CD14-positive monocyte (primary cell): ENCODE measurements around the gene SH3RF3. TPM values are rescaled to one million over a fixed set of nuclear protein-coding genes. Genes with fewer than 3 reads are reported as not detected.

ENCODE experiments used
- DNase-seq, 3 donors: peaks; one replicate each; pipeline ENCODE4 v3.0.0-alpha.2; 2011 to 2022
- H2AFZ ChIP-seq: 2 replicates; pipeline ENCODE4 v1.6.0; 2012; ENCODE audit warnings: mild to moderate bottlenecking, low read depth, low read length, inconsistent platforms; ENCODE audit not compliant: insufficient read depth, poor library complexity, severe bottlenecking
- H3K27ac ChIP-seq, 2 donors: 1 replicate in 1 of 2; 2 replicates in 1 of 2; pipeline ENCODE4 v1.5.1; 2012 to 2013; ENCODE audit warnings: low read length in 2 of 2, control low read depth in 1 of 2, inconsistent platforms in 1 of 2, low read depth in 1 of 2, mild to moderate bottlenecking in 1 of 2
- H3K27me3 ChIP-seq, 2 donors: one replicate each; pipeline versions ENCODE4 v1.6.0 to v1.6.1; 2011 to 2013; ENCODE audit warnings: low read length in 2 of 2; ENCODE audit not compliant: control insufficient read depth in 2 of 2, insufficient read depth in 2 of 2
- H3K36me3 ChIP-seq, 2 donors: replicated peaks in 1 of 2; 1 replicate in 1 of 2; 2 replicates in 1 of 2; pipeline versions ENCODE4 v1.5.1 to v1.6.1; 2012 to 2013; ENCODE audit warnings: low read length in 2 of 2, control low read depth in 1 of 2, inconsistent platforms in 1 of 2, mild to moderate bottlenecking in 1 of 2; ENCODE audit not compliant: insufficient read depth in 2 of 2, control insufficient read depth in 1 of 2
- H3K4me1 ChIP-seq, 2 donors: 1 replicate in 1 of 2; 2 replicates in 1 of 2; pipeline versions ENCODE4 v1.5.1 to v1.6.1; 2012 to 2013; ENCODE audit warnings: low read length in 2 of 2, control low read depth in 1 of 2, inconsistent platforms in 1 of 2, mild to moderate bottlenecking in 1 of 2, moderate library complexity in 1 of 2; ENCODE audit not compliant: insufficient read depth in 2 of 2, control insufficient read depth in 1 of 2
- H3K4me2 ChIP-seq: replicated peaks from 2 replicates; pipeline ENCODE3; 2012; ENCODE audit warnings: low read length, moderate library complexity, mild to moderate bottlenecking; ENCODE audit not compliant: poor library complexity, severe bottlenecking; ENCODE audit errors: extremely low read depth
- H3K4me3 ChIP-seq, 3 experiments: fragments of 200-600 bp in 1 of 3; sonication (generic) in 1 of 3; replicated peaks in 1 of 3; 1 replicate in 2 of 3; 2 replicates in 1 of 3; pipeline ENCODE4 v1.5.1; 2011 to 2013; ENCODE audit warnings: low read length in 3 of 3, mild to moderate bottlenecking in 3 of 3, control low read depth in 2 of 3, low read depth in 2 of 3, inconsistent platforms in 1 of 3, moderate library complexity in 1 of 3
- H3K79me2 ChIP-seq: 2 replicates; pipeline ENCODE4 v1.6.0; 2012; ENCODE audit warnings: mild to moderate bottlenecking, control low read depth, inconsistent platforms, low read length, moderate library complexity; ENCODE audit not compliant: insufficient read depth
- H3K9ac ChIP-seq: 2 replicates; pipeline ENCODE4 v1.6.0; 2017; ENCODE audit warnings: low read length, mild to moderate bottlenecking; ENCODE audit not compliant: insufficient read depth, poor library complexity, severe bottlenecking
- H3K9me3 ChIP-seq, 2 donors: replicated peaks in 1 of 2; 1 replicate in 1 of 2; 2 replicates in 1 of 2; pipeline versions ENCODE4 v1.5.1 to v1.6.1; 2012 to 2013; ENCODE audit warnings: low read length in 2 of 2, control low read depth in 1 of 2; ENCODE audit not compliant: control insufficient read depth in 1 of 2, insufficient read depth in 1 of 2
- H4K20me1 ChIP-seq: 2 replicates; pipeline ENCODE4 v1.6.0; 2012; ENCODE audit warnings: mild to moderate bottlenecking, low read length, control low read depth, moderate library complexity; ENCODE audit not compliant: insufficient read depth
- H3K27ac Mint-ChIP-seq, 7 donors: one replicate each; pipeline ENCODE4 v1.8.0; 2020; ENCODE audit warnings: mild to moderate bottlenecking in 7 of 7, mixed read lengths in 7 of 7, moderate library complexity in 6 of 7, inconsistent platforms in 2 of 7
- H3K27me3 Mint-ChIP-seq, 3 donors: one replicate each; pipeline ENCODE4 v1.8.0; 2021 to 2022; ENCODE audit warnings: low read depth in 3 of 3, mild to moderate bottlenecking in 3 of 3, mixed read lengths in 3 of 3, moderate library complexity in 3 of 3, inconsistent platforms in 1 of 3
- H3K36me3 Mint-ChIP-seq, 2 donors: one replicate each; pipeline ENCODE4 v1.8.0; 2020; ENCODE audit warnings: mixed read lengths in 2 of 2, inconsistent platforms in 1 of 2, mild to moderate bottlenecking in 1 of 2
- H3K4me1 Mint-ChIP-seq: one replicate; pipeline ENCODE4 v1.8.0; 2020; ENCODE audit warnings: mild to moderate bottlenecking, mixed read lengths
- H3K4me3 Mint-ChIP-seq, 2 donors: one replicate each; pipeline ENCODE4 v1.8.0; 2020; ENCODE audit warnings: mild to moderate bottlenecking in 2 of 2, mixed read lengths in 2 of 2, moderate library complexity in 1 of 2
- H3K9me3 Mint-ChIP-seq, 7 donors: one replicate each; pipeline ENCODE4 v1.8.0; 2020 to 2022; ENCODE audit warnings: mixed read lengths in 7 of 7, mild to moderate bottlenecking in 6 of 7, moderate library complexity in 6 of 7, inconsistent platforms in 2 of 7
- WGBS: methylation state at CpG from one replicate; pipeline ENCODE4 v1.1.5; 2013; ENCODE audit warnings: missing lambda C conversion rate; ENCODE audit not compliant: insufficient coverage; 5-methylcytosine and 5-hydroxymethylcytosine counted together
- intact Hi-C, 2 donors: fragments of 100-400 bp; cut with micrococcal nuclease; formaldehyde crosslinking; loops; one replicate each; pipeline versions ENCODE4 v1.15.0 to v1.15.1; 2023
- polyA plus RNA-seq, 3 donors: library from polyadenylated mRNA; depleted of rRNA in 1 of 3; unstranded in 2 of 3; stranded (reverse) in 1 of 3; fragments of 300-500 nt in 2 of 3; fragments of >200 nt in 1 of 3; fragmentation: Illumina TruSeq in 2 of 3; gene quantifications; 1 replicate in 2 of 3; 2 replicates in 1 of 3; pipeline ENCODE4 v1.2.3, GENCODE V29; 2012 to 2021
- TF ChIP-seq, protein P1 (sequence below): fragments of 200-600 bp; IDR thresholded peaks from one replicate; pipeline ENCODE4 v1.8.0; 2022; ENCODE audit warnings: antibody characterized with exemption, mild to moderate bottlenecking

The SH3RF3 gene
- polyA plus RNA-seq, 3 donors = 0.25 to 0.75 (median 0.34) TPM

DNA sequence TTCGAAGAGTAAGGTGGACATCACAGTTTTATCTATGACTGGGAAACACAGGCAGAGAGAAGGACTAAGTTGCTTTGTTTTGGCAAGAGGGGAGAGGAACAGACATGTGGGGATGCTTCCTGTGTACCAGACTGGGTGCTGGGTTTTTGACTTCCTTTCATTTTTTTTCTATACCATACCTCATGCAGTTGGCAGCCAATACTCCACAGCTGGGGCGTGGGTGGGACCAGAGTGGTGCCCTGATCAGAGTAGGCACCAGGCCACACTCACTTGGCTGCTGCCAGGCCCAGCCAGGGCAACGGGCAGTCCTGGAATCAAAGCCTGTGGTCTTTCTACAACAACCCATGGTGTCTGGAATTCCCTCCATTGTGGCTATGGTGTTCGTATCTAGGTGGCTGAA lies 45.2 kb downstream of the SH3RF3 start:
- Mint-ChIP-seq H3K27ac (peak overlapping the region in 1 of 7 donors; percentile 51), H3K4me3 (no peak overlapping the region), H3K36me3 (no peaks in the 10 kb centered on the region), H3K4me1 (no peaks in the 10 kb centered on the region), H3K27me3 (peaks cover 5 to 20% (median 19%) of the 10 kb centered on the region in 3 donors), H3K9me3 (peaks cover 6 to 23% (median 17%) of the 10 kb centered on the region in 7 donors)
- H2AFZ ChIP-seq = no peak overlapping the region
- no peak overlapping the region for H3K27ac ChIP-seq
- DNase-seq = no peak
- peaks cover 8 to 11% of the 10 kb centered on the region in 2 donors for H3K9me3 ChIP-seq
- intact Hi-C loops = no loop called here
- WGBS = 95% methylated on average over 3 of the region's 4 CpGs
- H3K4me1 ChIP-seq = no peaks in the 10 kb centered on the region
- no peaks in the 10 kb centered on the region for H3K27me3 ChIP-seq
- H3K36me3 ChIP-seq = no peaks in the 10 kb centered on the region
- H3K79me2 ChIP-seq = no peaks in the 10 kb centered on the region
- no peak overlapping the region for H3K9ac ChIP-seq
- TF ChIP-seq, protein P1, sequence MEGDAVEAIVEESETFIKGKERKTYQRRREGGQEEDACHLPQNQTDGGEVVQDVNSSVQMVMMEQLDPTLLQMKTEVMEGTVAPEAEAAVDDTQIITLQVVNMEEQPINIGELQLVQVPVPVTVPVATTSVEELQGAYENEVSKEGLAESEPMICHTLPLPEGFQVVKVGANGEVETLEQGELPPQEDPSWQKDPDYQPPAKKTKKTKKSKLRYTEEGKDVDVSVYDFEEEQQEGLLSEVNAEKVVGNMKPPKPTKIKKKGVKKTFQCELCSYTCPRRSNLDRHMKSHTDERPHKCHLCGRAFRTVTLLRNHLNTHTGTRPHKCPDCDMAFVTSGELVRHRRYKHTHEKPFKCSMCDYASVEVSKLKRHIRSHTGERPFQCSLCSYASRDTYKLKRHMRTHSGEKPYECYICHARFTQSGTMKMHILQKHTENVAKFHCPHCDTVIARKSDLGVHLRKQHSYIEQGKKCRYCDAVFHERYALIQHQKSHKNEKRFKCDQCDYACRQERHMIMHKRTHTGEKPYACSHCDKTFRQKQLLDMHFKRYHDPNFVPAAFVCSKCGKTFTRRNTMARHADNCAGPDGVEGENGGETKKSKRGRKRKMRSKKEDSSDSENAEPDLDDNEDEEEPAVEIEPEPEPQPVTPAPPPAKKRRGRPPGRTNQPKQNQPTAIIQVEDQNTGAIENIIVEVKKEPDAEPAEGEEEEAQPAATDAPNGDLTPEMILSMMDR = no peak
- no peaks in the 10 kb centered on the region for H4K20me1 ChIP-seq
- no peak overlapping the region for H3K4me2 ChIP-seq
- H3K4me3 ChIP-seq = no peak overlapping the region

DNA sequence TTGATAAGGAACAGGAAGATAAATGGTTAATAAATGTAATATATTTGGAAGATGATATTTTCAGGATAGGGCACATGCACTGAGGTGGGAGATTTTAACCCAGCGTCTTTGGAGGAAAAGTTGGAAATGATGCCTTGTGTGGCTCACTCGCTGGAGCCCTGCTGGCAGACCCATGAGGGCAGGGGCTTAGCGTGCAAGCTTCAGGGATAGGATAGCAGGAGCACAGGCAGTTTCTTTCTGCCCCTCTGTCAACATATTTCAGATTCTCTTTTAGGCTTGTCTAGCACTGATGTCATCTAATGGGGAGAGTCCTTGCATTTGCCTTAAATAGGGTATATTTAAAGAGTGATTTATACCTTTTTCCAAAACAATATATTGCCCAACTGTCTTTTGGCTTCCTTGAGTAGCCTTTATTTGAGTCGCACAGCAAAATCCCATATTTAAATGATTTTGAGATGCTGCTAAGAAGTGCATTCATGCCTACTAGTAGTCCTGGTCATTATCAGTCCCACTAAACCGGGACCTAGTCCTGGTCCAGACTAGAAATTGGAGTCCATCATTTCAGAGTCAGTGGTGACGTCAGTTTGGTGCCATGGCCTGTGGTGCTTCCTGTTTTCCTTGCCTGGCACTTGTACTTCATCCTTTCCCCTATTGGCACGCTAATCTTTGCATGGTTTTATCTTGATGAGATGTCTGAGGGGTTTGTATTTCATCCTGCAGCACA lies 45.8 kb downstream of the SH3RF3 start:
- no peak overlapping the region for H3K4me3 ChIP-seq
- H3K4me2 ChIP-seq = no peak overlapping the region
- peaks cover 4 to 20% (median 19%) of the 10 kb centered on the region in 3 donors for H3K27me3 Mint-ChIP-seq
- no peaks in the 10 kb centered on the region for H3K27me3 ChIP-seq
- intact Hi-C loops = no loop called here
- no peak overlapping the region for H3K9ac ChIP-seq
- DNase-seq = no peak
- no peak overlapping the region for H3K27ac ChIP-seq
- peaks cover 11 to 28% (median 22%) of the 10 kb centered on the region in 7 donors for H3K9me3 Mint-ChIP-seq
- H3K36me3 ChIP-seq = no peaks in the 10 kb centered on the region
- H3K79me2 ChIP-seq = no peaks in the 10 kb centered on the region
- H3K9me3 ChIP-seq = peaks cover 14 to 16% of the 10 kb centered on the region in 2 donors
- H3K27ac Mint-ChIP-seq = no peak overlapping the region
- H3K4me1 Mint-ChIP-seq = no peaks in the 10 kb centered on the region
- H3K36me3 Mint-ChIP-seq = no peaks in the 10 kb centered on the region
- H4K20me1 ChIP-seq = no peaks in the 10 kb centered on the region
- 95% methylated on average over 4 of the region's 7 CpGs for WGBS
- no peak overlapping the region for H3K4me3 Mint-ChIP-seq
- no peak overlapping the region for H2AFZ ChIP-seq
- H3K4me1 ChIP-seq = no peaks in the 10 kb centered on the region
- TF ChIP-seq, protein P1 = no peak
